Gastroesophageal sphincter (tissue), 3 donors: ENCODE data around the gene KRCC1.
"Not testable (repeated sequence)": the region's sequence is repeated elsewhere in the genome, so short reads cannot be mapped to it uniquely, and the experiment has no call there.

Experiments
- CTCF ChIP-seq, 4 experiments: fragments of 200-600 bp in 2 of 4; fragments of 450-650 bp in 2 of 4; sonication (generic) in 1 of 4; IDR thresholded peaks; one replicate each; pipeline ENCODE4 v1.5.1; 2017 to 2019; ENCODE audit warnings: antibody characterized with exemption in 4 of 4, mild to moderate bottlenecking in 2 of 4, moderate library complexity in 2 of 4
- EP300 ChIP-seq: sonication (generic); formaldehyde crosslinking; IDR thresholded peaks from one replicate; pipeline ENCODE4 v1.6.1; 2017; ENCODE audit warnings: antibody characterized with exemption, mild to moderate bottlenecking

GRCh38 chr2:87981182-87981581, 74.4 kb downstream of the KRCC1 start:
- TF ChIP-seq CTCF (IDR thresholded peaks at IDR 0.05); EP300: not testable (repeated sequence)
